ENCODE data around the gene INPPL1.

Gene INPPL1

GRCh38 chr11:72233056-72233772, 8.6 kb downstream of the INPPL1 start:
- H3K27me3 ChIP-seq (replicated peaks; ENCODE audit: control insufficient read depth, insufficient read depth, low read length, poor library complexity, severe bottlenecking) = no peaks in the 10 kb centered on the region
- no peak overlapping the region for H3K4me3 ChIP-seq (ENCODE audit: insufficient read depth, low read depth, low read length, poor library complexity, severe bottlenecking)
- H3K4me1 ChIP-seq (ENCODE audit: control insufficient read depth, insufficient read depth, low read length, poor library complexity, severe bottlenecking) = no peaks in the 10 kb centered on the region
- DNase-seq = no peak
- no peaks in the 10 kb centered on the region for H3K9me3 ChIP-seq (ENCODE audit: control insufficient read depth, low read length)
- H3K27ac ChIP-seq (ENCODE audit: insufficient read depth, low read length, poor library complexity, severe bottlenecking) = no peak overlapping the region
- peaks cover 74% of the 10 kb centered on the region for H3K36me3 ChIP-seq (ENCODE audit: control insufficient read depth, insufficient read depth, low read length)

GRCh38 chr11:72233773-72234513, 9.4 kb downstream of the INPPL1 start:
- Histone ChIP-seq H3K9me3 (ENCODE audit: control insufficient read depth, low read length) (no peaks in the 10 kb centered on the region), H3K4me1 (ENCODE audit: control insufficient read depth, insufficient read depth, low read length, poor library complexity, severe bottlenecking) (no peaks in the 10 kb centered on the region), H3K36me3 (ENCODE audit: control insufficient read depth, insufficient read depth, low read length) (peaks cover 71% of the 10 kb centered on the region), H3K4me3 (ENCODE audit: insufficient read depth, low read depth, low read length, poor library complexity, severe bottlenecking) (no peak overlapping the region), H3K27ac (ENCODE audit: insufficient read depth, low read length, poor library complexity, severe bottlenecking) (no peak overlapping the region), H3K27me3 (replicated peaks; ENCODE audit: control insufficient read depth, insufficient read depth, low read length, poor library complexity, severe bottlenecking) (no peaks in the 10 kb centered on the region)
- DNase-seq = no peak

- Histone ChIP-seq H3K4me3 (ENCODE audit: insufficient read depth, low read depth, low read length, poor library complexity, severe bottlenecking) (no peak overlapping the region), H3K36me3 (ENCODE audit: control insufficient read depth, insufficient read depth, low read length) (peaks cover 66% of the 10 kb centered on the region), H3K27ac (ENCODE audit: insufficient read depth, low read length, poor library complexity, severe bottlenecking) (no peak overlapping the region), H3K4me1 (ENCODE audit: control insufficient read depth, insufficient read depth, low read length, poor library complexity, severe bottlenecking) (peaks cover 4% of the 10 kb centered on the region), H3K9me3 (ENCODE audit: control insufficient read depth, low read length) (no peaks in the 10 kb centered on the region), H3K27me3 (replicated peaks; ENCODE audit: control insufficient read depth, insufficient read depth, low read length, poor library complexity, severe bottlenecking) (peaks cover 5% of the 10 kb centered on the region)
- no peak for DNase-seq
Measured at GRCh38 chr11:72234514-72234830, 9.9 kb downstream of the INPPL1 start.

- no peaks in the 10 kb centered on the region for H3K9me3 ChIP-seq (ENCODE audit: control insufficient read depth, low read length)
- H3K4me3 ChIP-seq (ENCODE audit: insufficient read depth, low read depth, low read length, poor library complexity, severe bottlenecking) = no peak overlapping the region
- DNase-seq = no peak
- no peak overlapping the region for H3K27ac ChIP-seq (ENCODE audit: insufficient read depth, low read length, poor library complexity, severe bottlenecking)
- peaks cover 61% of the 10 kb centered on the region for H3K36me3 ChIP-seq (ENCODE audit: control insufficient read depth, insufficient read depth, low read length)
- peaks cover 6% of the 10 kb centered on the region for H3K4me1 ChIP-seq (ENCODE audit: control insufficient read depth, insufficient read depth, low read length, poor library complexity, severe bottlenecking)
- peaks cover 7% of the 10 kb centered on the region for H3K27me3 ChIP-seq (replicated peaks; ENCODE audit: control insufficient read depth, insufficient read depth, low read length, poor library complexity, severe bottlenecking)
Measured at GRCh38 chr11:72234920-72235319, 10.4 kb downstream of the INPPL1 start.

DNA sequence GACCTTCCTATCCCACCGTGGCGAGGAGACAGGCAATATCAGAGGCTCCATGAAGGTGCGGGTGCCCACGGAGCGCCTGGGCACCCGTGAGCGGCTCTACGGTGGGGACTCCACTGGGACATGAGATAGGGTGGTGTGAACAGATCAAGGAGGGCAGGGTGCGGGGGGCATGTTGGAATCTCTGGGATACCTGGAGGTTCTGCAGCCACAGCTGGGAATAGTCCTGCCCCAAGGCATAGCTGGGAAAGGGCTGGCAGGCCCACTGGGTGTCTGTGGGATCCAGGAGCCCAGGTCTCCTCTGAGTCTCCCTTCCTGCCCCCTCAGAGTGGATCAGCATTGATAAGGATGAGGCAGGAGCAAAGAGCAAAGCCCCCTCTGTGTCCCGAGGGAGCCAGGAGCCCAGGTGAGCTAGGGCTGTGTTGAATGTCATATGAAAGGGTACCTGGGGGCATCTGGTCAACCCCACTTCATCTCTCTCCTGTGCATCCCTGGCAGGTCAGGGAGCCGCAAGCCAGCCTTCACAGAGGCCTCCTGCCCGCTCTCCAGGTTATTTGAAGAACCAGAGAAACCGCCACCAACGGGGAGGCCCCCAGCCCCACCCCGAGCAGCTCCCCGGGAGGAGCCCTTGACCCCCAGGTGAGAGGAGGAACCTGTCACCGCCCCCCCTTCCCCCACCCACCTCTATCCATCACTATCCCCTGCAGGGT, 10.9 kb downstream of the INPPL1 start:
- Histone ChIP-seq H3K4me1 (ENCODE audit: control insufficient read depth, insufficient read depth, low read length, poor library complexity, severe bottlenecking) (peaks cover 12% of the 10 kb centered on the region), H3K9me3 (ENCODE audit: control insufficient read depth, low read length) (no peaks in the 10 kb centered on the region), H3K36me3 (ENCODE audit: control insufficient read depth, insufficient read depth, low read length) (peaks cover 56% of the 10 kb centered on the region), H3K27ac (ENCODE audit: insufficient read depth, low read length, poor library complexity, severe bottlenecking) (no peak overlapping the region), H3K4me3 (ENCODE audit: insufficient read depth, low read depth, low read length, poor library complexity, severe bottlenecking) (no peak overlapping the region), H3K27me3 (replicated peaks; ENCODE audit: control insufficient read depth, insufficient read depth, low read length, poor library complexity, severe bottlenecking) (peaks cover 13% of the 10 kb centered on the region)
- DNase-seq = no peak

DNA sequence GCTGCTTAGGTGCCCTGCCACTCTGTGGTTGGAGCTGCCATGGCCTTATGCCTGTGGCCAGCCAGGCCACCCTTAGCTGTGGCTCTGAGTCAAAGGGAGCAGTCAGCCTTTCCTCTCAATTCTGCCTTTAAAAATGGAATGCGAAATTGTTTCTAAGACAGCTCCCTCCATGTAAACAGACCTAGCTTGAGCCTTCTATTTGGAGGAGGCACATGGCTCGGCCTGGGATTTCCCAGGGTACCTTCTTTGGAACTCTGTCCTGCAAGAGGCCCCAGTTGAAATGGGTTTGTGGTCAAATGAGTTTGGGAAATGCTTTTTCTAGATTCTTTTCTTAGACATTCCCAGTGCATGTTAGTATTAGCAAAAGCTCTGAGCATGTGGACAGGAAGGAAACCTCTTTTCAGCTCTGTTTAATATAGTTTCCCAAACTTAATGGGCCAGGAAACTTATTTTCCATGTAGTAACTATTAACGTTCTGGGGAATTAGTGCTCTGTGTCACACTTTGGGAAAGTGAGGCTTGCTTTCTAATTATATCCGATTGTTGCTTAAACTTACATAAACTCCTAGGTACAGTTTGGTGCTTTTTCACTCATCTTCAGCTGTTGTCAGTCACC, 11.6 kb downstream of the INPPL1 start:
- H3K27me3 ChIP-seq (replicated peaks; ENCODE audit: control insufficient read depth, insufficient read depth, low read length, poor library complexity, severe bottlenecking) = peaks cover 15% of the 10 kb centered on the region
- peaks cover 50% of the 10 kb centered on the region for H3K36me3 ChIP-seq (ENCODE audit: control insufficient read depth, insufficient read depth, low read length)
- no peak overlapping the region for H3K27ac ChIP-seq (ENCODE audit: insufficient read depth, low read length, poor library complexity, severe bottlenecking)
- H3K9me3 ChIP-seq (ENCODE audit: control insufficient read depth, low read length) = no peaks in the 10 kb centered on the region
- DNase-seq = no peak
- H3K4me1 ChIP-seq (ENCODE audit: control insufficient read depth, insufficient read depth, low read length, poor library complexity, severe bottlenecking) = peaks cover 17% of the 10 kb centered on the region
- no peak overlapping the region for H3K4me3 ChIP-seq (ENCODE audit: insufficient read depth, low read depth, low read length, poor library complexity, severe bottlenecking)

- no peak for DNase-seq
- H3K27me3 ChIP-seq (replicated peaks; ENCODE audit: control insufficient read depth, insufficient read depth, low read length, poor library complexity, severe bottlenecking) = peaks cover 21% of the 10 kb centered on the region
- H3K4me1 ChIP-seq (ENCODE audit: control insufficient read depth, insufficient read depth, low read length, poor library complexity, severe bottlenecking) = peaks cover 17% of the 10 kb centered on the region
- no peak overlapping the region for H3K4me3 ChIP-seq (ENCODE audit: insufficient read depth, low read depth, low read length, poor library complexity, severe bottlenecking)
- H3K36me3 ChIP-seq (ENCODE audit: control insufficient read depth, insufficient read depth, low read length) = peaks cover 46% of the 10 kb centered on the region
- H3K27ac ChIP-seq (ENCODE audit: insufficient read depth, low read length, poor library complexity, severe bottlenecking) = no peak overlapping the region
- no peaks in the 10 kb centered on the region for H3K9me3 ChIP-seq (ENCODE audit: control insufficient read depth, low read length)
Measured at GRCh38 chr11:72236774-72237111, 12.2 kb downstream of the INPPL1 start.

DNA sequence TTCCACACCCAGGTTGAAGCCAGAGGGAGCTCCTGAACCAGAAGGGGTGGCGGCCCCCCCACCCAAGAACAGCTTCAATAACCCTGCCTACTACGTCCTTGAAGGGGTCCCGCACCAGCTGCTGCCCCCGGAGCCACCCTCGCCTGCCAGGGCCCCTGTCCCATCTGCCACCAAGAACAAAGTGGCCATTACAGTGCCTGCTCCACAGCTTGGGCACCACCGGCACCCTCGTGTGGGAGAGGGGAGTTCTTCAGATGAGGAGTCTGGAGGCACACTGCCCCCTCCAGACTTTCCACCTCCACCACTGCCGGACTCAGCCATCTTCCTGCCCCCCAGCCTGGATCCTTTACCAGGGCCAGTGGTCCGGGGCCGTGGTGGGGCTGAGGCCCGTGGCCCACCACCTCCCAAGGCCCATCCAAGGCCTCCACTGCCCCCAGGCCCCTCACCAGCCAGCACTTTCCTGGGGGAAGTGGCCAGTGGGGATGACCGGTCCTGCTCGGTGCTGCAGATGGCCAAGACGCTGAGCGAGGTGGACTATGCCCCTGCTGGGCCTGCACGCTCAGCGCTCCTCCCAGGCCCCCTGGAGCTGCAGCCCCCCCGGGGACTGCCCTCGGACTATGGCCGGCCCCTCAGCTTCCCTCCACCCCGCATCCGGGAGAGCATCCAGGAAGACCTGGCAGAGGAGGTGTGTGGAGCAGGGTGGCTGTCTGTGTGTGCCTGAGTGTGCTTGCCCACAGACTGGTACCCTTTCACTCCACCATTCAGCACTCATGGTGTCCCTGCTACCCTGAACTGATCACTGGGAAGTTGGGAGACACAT, 12.8 kb downstream of the INPPL1 start:
- Histone ChIP-seq H3K4me1 (ENCODE audit: control insufficient read depth, insufficient read depth, low read length, poor library complexity, severe bottlenecking) (peaks cover 17% of the 10 kb centered on the region), H3K36me3 (ENCODE audit: control insufficient read depth, insufficient read depth, low read length) (peaks cover 45% of the 10 kb centered on the region), H3K27ac (ENCODE audit: insufficient read depth, low read length, poor library complexity, severe bottlenecking) (no peak overlapping the region), H3K27me3 (replicated peaks; ENCODE audit: control insufficient read depth, insufficient read depth, low read length, poor library complexity, severe bottlenecking) (peaks cover 26% of the 10 kb centered on the region), H3K4me3 (ENCODE audit: insufficient read depth, low read depth, low read length, poor library complexity, severe bottlenecking) (no peak overlapping the region), H3K9me3 (ENCODE audit: control insufficient read depth, low read length) (no peaks in the 10 kb centered on the region)
- no peak for DNase-seq

DNA sequence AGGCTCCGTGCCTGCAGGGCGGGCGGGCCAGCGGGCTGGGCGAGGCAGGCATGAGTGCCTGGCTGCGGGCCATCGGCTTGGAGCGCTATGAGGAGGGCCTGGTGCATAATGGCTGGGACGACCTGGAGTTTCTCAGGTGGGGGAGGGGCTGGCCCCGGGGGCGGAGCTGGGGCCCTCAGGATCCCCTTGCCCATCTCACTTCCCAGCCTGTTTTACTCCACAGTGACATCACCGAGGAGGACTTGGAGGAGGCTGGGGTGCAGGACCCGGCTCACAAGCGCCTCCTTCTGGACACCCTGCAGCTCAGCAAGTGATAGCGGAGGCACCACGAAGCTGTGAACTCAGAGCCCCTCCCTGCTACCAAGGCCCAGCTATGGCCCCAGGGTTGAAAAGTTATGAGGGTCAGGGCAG, 13.5 kb downstream of the INPPL1 start:
- Histone ChIP-seq H3K9me3 (ENCODE audit: control insufficient read depth, low read length) (no peaks in the 10 kb centered on the region), H3K27me3 (replicated peaks; ENCODE audit: control insufficient read depth, insufficient read depth, low read length, poor library complexity, severe bottlenecking) (peaks cover 31% of the 10 kb centered on the region), H3K4me1 (ENCODE audit: control insufficient read depth, insufficient read depth, low read length, poor library complexity, severe bottlenecking) (peaks cover 17% of the 10 kb centered on the region), H3K27ac (ENCODE audit: insufficient read depth, low read length, poor library complexity, severe bottlenecking) (no peak overlapping the region), H3K4me3 (ENCODE audit: insufficient read depth, low read depth, low read length, poor library complexity, severe bottlenecking) (no peak overlapping the region), H3K36me3 (ENCODE audit: control insufficient read depth, insufficient read depth, low read length) (peaks cover 39% of the 10 kb centered on the region)
- peak in 1 of 3 donors; percentile 19 for DNase-seq
